Measurements from ENCODE around the gene YWHAE.

YWHAE gene

GRCh38 chr17:1365445-1366039 is 34.5 kb downstream of the YWHAE start:
- Histone ChIP-seq H4K20me1 (ENCODE audit: low read depth, low read length) (peaks cover 52% of the 10 kb centered on the region), H3K9me2 (replicated peaks; ENCODE audit: insufficient read depth, low read length) (no peaks in the 10 kb centered on the region), H3K27ac (ENCODE audit: low read depth, low read length) (peak overlapping the region; percentile 11; the same call in 1 of the 2 replicates), H3K36me3 (ENCODE audit: low read length) (peaks cover 28% of the 10 kb centered on the region), H3K4me3 (ENCODE audit: insufficient read depth, low read length, poor library complexity, severe bottlenecking) (no peak overlapping the region), H2AFZ (ENCODE audit: low read depth, low read length, severe bottlenecking) (no peak overlapping the region), H3K27me3 (ENCODE audit: low read length) (no peaks in the 10 kb centered on the region), H3K4me2 (ENCODE audit: low read depth, low read length, poor library complexity, severe bottlenecking) (peak overlapping the region; percentile 23), H3F3A (ENCODE audit: insufficient read depth) (peaks cover 48% of the 10 kb centered on the region), H3K9ac (ENCODE audit: low read length) (no peak overlapping the region), H3K9me3 (ENCODE audit: insufficient read depth, low read length) (no peaks in the 10 kb centered on the region), H3K79me2 (ENCODE audit: insufficient read depth, low read length) (peaks cover 98% of the 10 kb centered on the region)
- TF ChIP-seq, protein P1, sequence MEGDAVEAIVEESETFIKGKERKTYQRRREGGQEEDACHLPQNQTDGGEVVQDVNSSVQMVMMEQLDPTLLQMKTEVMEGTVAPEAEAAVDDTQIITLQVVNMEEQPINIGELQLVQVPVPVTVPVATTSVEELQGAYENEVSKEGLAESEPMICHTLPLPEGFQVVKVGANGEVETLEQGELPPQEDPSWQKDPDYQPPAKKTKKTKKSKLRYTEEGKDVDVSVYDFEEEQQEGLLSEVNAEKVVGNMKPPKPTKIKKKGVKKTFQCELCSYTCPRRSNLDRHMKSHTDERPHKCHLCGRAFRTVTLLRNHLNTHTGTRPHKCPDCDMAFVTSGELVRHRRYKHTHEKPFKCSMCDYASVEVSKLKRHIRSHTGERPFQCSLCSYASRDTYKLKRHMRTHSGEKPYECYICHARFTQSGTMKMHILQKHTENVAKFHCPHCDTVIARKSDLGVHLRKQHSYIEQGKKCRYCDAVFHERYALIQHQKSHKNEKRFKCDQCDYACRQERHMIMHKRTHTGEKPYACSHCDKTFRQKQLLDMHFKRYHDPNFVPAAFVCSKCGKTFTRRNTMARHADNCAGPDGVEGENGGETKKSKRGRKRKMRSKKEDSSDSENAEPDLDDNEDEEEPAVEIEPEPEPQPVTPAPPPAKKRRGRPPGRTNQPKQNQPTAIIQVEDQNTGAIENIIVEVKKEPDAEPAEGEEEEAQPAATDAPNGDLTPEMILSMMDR (IDR thresholded peaks at IDR 0.05; ENCODE audit: insufficient read depth, low read length, poor library complexity, severe bottlenecking), result peak; percentile 78
- no peak for TF ChIP-seq EZH2phosphoT487 (conservative IDR thresholded peaks at IDR 0.05; ENCODE audit: low read length)

GRCh38 chr17:1362964-1363363 is 37.1 kb downstream of the YWHAE start:
- Histone ChIP-seq H3K9me2 (replicated peaks; ENCODE audit: insufficient read depth, low read length) (no peaks in the 10 kb centered on the region), H3K27me3 (ENCODE audit: low read length) (no peaks in the 10 kb centered on the region), H3K79me2 (ENCODE audit: insufficient read depth, low read length) (peaks cover 93% of the 10 kb centered on the region), H3K36me3 (ENCODE audit: low read length) (peaks cover 40% of the 10 kb centered on the region), H3F3A (ENCODE audit: insufficient read depth) (peaks cover 33% of the 10 kb centered on the region), H4K20me1 (ENCODE audit: low read depth, low read length) (peaks cover 39% of the 10 kb centered on the region), H3K9ac (ENCODE audit: low read length) (no peak overlapping the region), H3K4me3 (ENCODE audit: insufficient read depth, low read length, poor library complexity, severe bottlenecking) (no peak overlapping the region), H3K9me3 (ENCODE audit: insufficient read depth, low read length) (no peaks in the 10 kb centered on the region), H3K27ac (ENCODE audit: low read depth, low read length) (peak overlapping the region; percentile 0), H2AFZ (ENCODE audit: low read depth, low read length, severe bottlenecking) (no peak overlapping the region), H3K4me2 (ENCODE audit: low read depth, low read length, poor library complexity, severe bottlenecking) (no peak overlapping the region)
- TF ChIP-seq, protein P1 (IDR thresholded peaks at IDR 0.05; ENCODE audit: insufficient read depth, low read length, poor library complexity, severe bottlenecking), result no peak
- no peak for TF ChIP-seq EZH2phosphoT487 (conservative IDR thresholded peaks at IDR 0.05; ENCODE audit: low read length)

DNA sequence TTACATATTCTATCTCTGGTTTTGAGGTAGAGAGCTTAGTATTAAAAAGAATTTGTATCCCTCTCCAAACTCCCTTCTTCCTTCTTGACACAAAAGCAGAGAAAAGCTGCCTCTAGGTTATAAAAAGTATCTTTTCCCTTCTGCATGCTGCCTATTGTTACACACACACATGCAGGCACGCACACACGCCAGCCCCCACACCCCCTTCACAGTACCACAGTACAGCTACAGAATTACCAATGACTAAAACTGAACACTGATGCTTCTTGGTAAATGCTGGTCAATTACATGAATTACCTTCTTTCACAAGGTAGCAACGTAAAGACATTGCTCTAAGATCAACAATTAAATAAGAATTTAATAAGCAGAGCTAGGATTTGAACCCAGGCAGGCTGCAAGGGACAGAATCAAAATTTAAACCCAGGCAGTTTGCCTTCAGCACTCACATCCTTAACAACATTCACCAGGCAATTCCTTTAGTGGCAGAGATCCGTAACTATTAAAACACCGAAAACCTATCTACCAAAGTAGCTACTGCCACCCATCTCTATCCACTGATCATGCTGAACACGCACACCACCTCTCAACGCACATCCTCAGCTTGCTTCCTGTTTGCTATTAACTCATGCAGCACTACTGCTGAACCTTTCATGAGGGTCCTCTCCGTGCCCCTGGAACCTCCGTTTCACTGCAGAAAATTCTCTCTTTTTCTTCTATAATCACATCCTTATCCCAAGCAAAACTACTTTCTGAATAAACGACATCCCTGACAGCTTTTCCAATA is 37.8 kb downstream of the YWHAE start:
- H3K4me2 ChIP-seq (ENCODE audit: low read depth, low read length, poor library complexity, severe bottlenecking), result no peak overlapping the region
- no peak overlapping the region for H3K4me3 ChIP-seq (ENCODE audit: insufficient read depth, low read length, poor library complexity, severe bottlenecking)
- no peaks in the 10 kb centered on the region for H3K27me3 ChIP-seq (ENCODE audit: low read length)
- peaks cover 43% of the 10 kb centered on the region for H3K36me3 ChIP-seq (ENCODE audit: low read length)
- H2AFZ ChIP-seq (ENCODE audit: low read depth, low read length, severe bottlenecking), result no peak overlapping the region
- peaks cover 28% of the 10 kb centered on the region for H3F3A ChIP-seq (ENCODE audit: insufficient read depth)
- peaks cover 37% of the 10 kb centered on the region for H4K20me1 ChIP-seq (ENCODE audit: low read depth, low read length)
- peak overlapping the region; percentile 0; the same call in 1 of the 2 replicates for H3K27ac ChIP-seq (ENCODE audit: low read depth, low read length)
- TF ChIP-seq EZH2phosphoT487 (conservative IDR thresholded peaks at IDR 0.05; ENCODE audit: low read length), result no peak
- TF ChIP-seq, protein P1 (IDR thresholded peaks at IDR 0.05; ENCODE audit: insufficient read depth, low read length, poor library complexity, severe bottlenecking), result no peak
- no peak overlapping the region for H3K9ac ChIP-seq (ENCODE audit: low read length)
- H3K9me2 ChIP-seq (replicated peaks; ENCODE audit: insufficient read depth, low read length), result no peaks in the 10 kb centered on the region
- no peaks in the 10 kb centered on the region for H3K9me3 ChIP-seq (ENCODE audit: insufficient read depth, low read length)
- peaks cover 93% of the 10 kb centered on the region for H3K79me2 ChIP-seq (ENCODE audit: insufficient read depth, low read length)
